Measurements from ENCODE around the gene INSIG1. TPM values are rescaled to one million over a fixed set of nuclear protein-coding genes. Genes with fewer than 3 reads are reported as not detected.

INSIG1 gene
- polyA plus RNA-seq, 3 donors, result 27.9 to 32.7 (median 30.8) TPM

GRCh38 chr7:155298834-155299534 is 1.3 kb downstream of the INSIG1 start:
- peak; percentile 90 for DNase-seq

GRCh38 chr7:155299535-155300202 is 2.0 kb downstream of the INSIG1 start:
- no peak for DNase-seq

- DNase-seq, result no peak
Observed at GRCh38 chr7:155300641-155301452, 3.2 kb downstream of the INSIG1 start.

GRCh38 chr7:155303039-155303593 is 5.4 kb downstream of the INSIG1 start:
- DNase-seq, result no peak

GRCh38 chr7:155303897-155304296 is 6.2 kb downstream of the INSIG1 start:
- no peak for DNase-seq

GRCh38 chr7:155305231-155305904 is 7.7 kb downstream of the INSIG1 start:
- no peak for DNase-seq

GRCh38 chr7:155306673-155307470 is 9.2 kb downstream of the INSIG1 start:
- no peak for DNase-seq

GRCh38 chr7:155308330-155309020 is 10.8 kb downstream of the INSIG1 start:
- no peak for DNase-seq

- no peak for DNase-seq
Observed at GRCh38 chr7:155309021-155309338, 11.3 kb downstream of the INSIG1 start.

GRCh38 chr7:155310425-155311114 is 12.9 kb downstream of the INSIG1 start:
- no peak for DNase-seq

GRCh38 chr7:155311826-155312537 is 14.3 kb downstream of the INSIG1 start:
- DNase-seq, result no peak

- no peak for DNase-seq
Observed at GRCh38 chr7:155312633-155313032, 15.0 kb downstream of the INSIG1 start.

- DNase-seq, result no peak
Observed at GRCh38 chr7:155313096-155313495, 15.4 kb downstream of the INSIG1 start.

GRCh38 chr7:155315977-155316376 is 18.3 kb downstream of the INSIG1 start:
- DNase-seq, result no peak

GRCh38 chr7:155316427-155317113 is 18.9 kb downstream of the INSIG1 start:
- DNase-seq, result no peak

- no peak for DNase-seq
Observed at GRCh38 chr7:155317114-155317434, 19.4 kb downstream of the INSIG1 start.

- no peak for DNase-seq
Observed at GRCh38 chr7:155318245-155318644, 20.6 kb downstream of the INSIG1 start.

- DNase-seq, result no peak
Observed at GRCh38 chr7:155322530-155322929, 24.9 kb downstream of the INSIG1 start.

All from renal pelvis (tissue), 4 donors.